ENCODE measurements around the gene XRN2.

- TF ChIP-seq CTCF (IDR thresholded peaks at IDR 0.05) (no peak), POLR2A (IDR thresholded peaks at IDR 0.05) (no peak), POLR2AphosphoS5 (IDR thresholded peaks at IDR 0.05) (no peak), EP300 (IDR thresholded peaks at IDR 0.05) (no peak)
These were observed 68.1 kb downstream of the XRN2 start for GRCh38 chr20:21371193-21371592.
